GM23338 (cell line): ENCODE results near the gene CUEDC1. TPM values are rescaled to one million over a fixed set of nuclear protein-coding genes. Genes with fewer than 3 reads are reported as not detected.

Source experiments
- ATAC-seq: fragments of 200-7000 bp; cut with Tn5 transposase; 3 replicates; pipeline ENCODE4 v1.9.1; 2020
- DNase-seq: peaks from one replicate; pipeline ENCODE4 v3.0.0-alpha.2; 2015; ENCODE audit warnings: low spot score
- H2AFZ ChIP-seq: fragments of 200-600 bp; sonication (generic); 2 replicates; pipeline ENCODE4 v1.8.0; 2016; ENCODE audit warnings: antibody characterized with exemption, mild to moderate bottlenecking, moderate library complexity
- H3F3A ChIP-seq: fragments of 200-600 bp; sonication (generic); replicated peaks from 2 replicates; pipeline ENCODE4 v1.8.0; 2017; ENCODE audit warnings: antibody characterized with exemption, mixed run types, low read depth
- H3K27ac ChIP-seq: fragments of 200-600 bp; sonication (generic); 2 replicates; pipeline ENCODE4 v1.6.1; 2016; ENCODE audit warnings: low read depth
- H3K27me3 ChIP-seq: fragments of 200-600 bp; sonication (generic); 2 replicates; pipeline ENCODE4 v1.8.0; 2016; ENCODE audit warnings: mild to moderate bottlenecking, mixed run types, moderate library complexity; ENCODE audit not compliant: insufficient read depth
- H3K36me3 ChIP-seq: fragments of 200-600 bp; sonication (generic); 2 replicates; pipeline ENCODE4 v1.8.0; 2016; ENCODE audit warnings: mild to moderate bottlenecking; ENCODE audit not compliant: insufficient read depth
- H3K4me1 ChIP-seq: fragments of 200-600 bp; sonication (generic); 2 replicates; pipeline ENCODE4 v1.8.0; 2016; ENCODE audit warnings: mild to moderate bottlenecking, moderate library complexity; ENCODE audit not compliant: insufficient read depth
- H3K4me2 ChIP-seq: fragments of 200-600 bp; sonication (generic); 2 replicates; pipeline ENCODE4 v1.7.1; 2017; ENCODE audit warnings: mixed run types
- H3K4me3 ChIP-seq: fragments of 200-600 bp; sonication (generic); 2 replicates; pipeline ENCODE4 v1.6.1; 2016; ENCODE audit warnings: mixed run types
- H3K79me2 ChIP-seq: fragments of 200-600 bp; sonication (generic); replicated peaks from 2 replicates; pipeline ENCODE4 v1.8.0; 2017; ENCODE audit warnings: mild to moderate bottlenecking; ENCODE audit not compliant: insufficient read depth
- H3K9me2 ChIP-seq: fragments of 200-600 bp; sonication (generic); 2 replicates; pipeline ENCODE4 v1.8.0; 2017; ENCODE audit not compliant: insufficient read depth
- H4K20me1 ChIP-seq: fragments of 200-600 bp; sonication (generic); replicated peaks from 2 replicates; pipeline ENCODE4 v1.8.0; 2017; ENCODE audit warnings: mild to moderate bottlenecking; ENCODE audit not compliant: insufficient read depth
- H3K27ac Mint-ChIP-seq: 2 replicates; pipeline ENCODE4 v1.8.0; 2020; ENCODE audit warnings: inconsistent platforms, mild to moderate bottlenecking, moderate library complexity, mixed read lengths
- H3K27me3 Mint-ChIP-seq: 3 replicates; pipeline ENCODE4 v1.8.0; 2022; ENCODE audit warnings: low read depth, mild to moderate bottlenecking, moderate library complexity, mixed read lengths, inconsistent platforms; ENCODE audit not compliant: insufficient read depth, poor library complexity
- H3K36me3 Mint-ChIP-seq: 3 replicates; pipeline ENCODE4 v1.8.0; 2021; ENCODE audit warnings: low read depth, mild to moderate bottlenecking, inconsistent platforms, moderate library complexity, mixed read lengths
- H3K4me1 Mint-ChIP-seq: 3 replicates; pipeline ENCODE4 v1.8.0; 2020; ENCODE audit warnings: mild to moderate bottlenecking, inconsistent platforms, mixed read lengths
- H3K4me3 Mint-ChIP-seq: 3 replicates; pipeline ENCODE4 v1.8.0; 2021; ENCODE audit warnings: moderate library complexity, mild to moderate bottlenecking, inconsistent platforms, mixed read lengths
- H3K9me3 Mint-ChIP-seq: 3 replicates; pipeline ENCODE4 v1.8.0; 2020; ENCODE audit warnings: moderate library complexity, mild to moderate bottlenecking, inconsistent platforms, mixed read lengths
- CREB1 ChIP-seq: fragments of 250-450 bp; sonication (Bioruptor Pico); IDR thresholded peaks from 2 replicates; pipeline ENCODE4 v1.5.0; 2020; ENCODE audit warnings: low read depth, mild to moderate bottlenecking, moderate library complexity
- ETS1 ChIP-seq: IDR thresholded peaks from 2 replicates; pipeline ENCODE4 v1.6.1; 2016; ENCODE audit warnings: antibody characterized with exemption
- EZH2phosphoT487 ChIP-seq: fragments of 200-600 bp; sonication (generic); IDR thresholded peaks from one replicate; pipeline ENCODE4 v1.8.1; 2018; ENCODE audit warnings: antibody characterized with exemption; ENCODE audit not compliant: unreplicated experiment
- POLR2AphosphoS5 ChIP-seq: IDR thresholded peaks from 2 replicates; pipeline ENCODE4 v1.6.1; 2016; ENCODE audit warnings: antibody characterized with exemption, low read depth
- STAT1 ChIP-seq: IDR thresholded peaks from one replicate; pipeline ENCODE4 v1.6.1; 2016; ENCODE audit warnings: antibody characterized with exemption; ENCODE audit not compliant: unreplicated experiment
- ZNF114 ChIP-seq: fragments of 250-450 bp; sonication (Bioruptor Pico); IDR thresholded peaks from 2 replicates; pipeline ENCODE4 v1.5.0; 2020; ENCODE audit warnings: mild to moderate bottlenecking, moderate library complexity
- ZNF331 ChIP-seq: fragments of 250-450 bp; sonication (Bioruptor Pico); IDR thresholded peaks from 2 replicates; pipeline ENCODE4 v1.5.0; 2020; ENCODE audit warnings: low read depth, mild to moderate bottlenecking, moderate library complexity
- polyA plus RNA-seq: library from polyadenylated mRNA; unstranded; fragments of >200 nt; fragmentation: Nextera tagmentation; extraction: Ambion mirVana; gene quantifications from 2 replicates; pipeline ENCODE4 v1.2.1, GENCODE V29; 2016
- total RNA-seq: library from RNA; depleted of rRNA; stranded (reverse); fragments of >200 nt; shearing (Covaris generic); gene quantifications from 2 replicates; pipeline ENCODE4 v1.2.3, GENCODE V29; 2014
- TF ChIP-seq, protein P1 (sequence below): IDR thresholded peaks from one replicate; pipeline ENCODE4 v1.6.1; 2018; ENCODE audit warnings: antibody characterized with exemption; ENCODE audit not compliant: unreplicated experiment

Gene CUEDC1
- total and polyA plus RNA-seq, 2 experiments from 2014 or later: 3.0 to 7.7 TPM

- peaks cover 34% of the 10 kb centered on the region for H3K4me1 Mint-ChIP-seq
- Histone ChIP-seq H4K20me1 (no peaks in the 10 kb centered on the region), H3K27ac (peak overlapping the region; percentile 19; the same call in 1 of the 2 replicates), H3K9me2 (0 out of 2 replicates have a peak, but pooled peaks cover 3% of the 10 kb centered on the region), H3K4me2 (no peak overlapping the region), H3K27me3 (no peaks in the 10 kb centered on the region), H3F3A (no peaks in the 10 kb centered on the region), H2AFZ (no peak overlapping the region), H3K79me2 (no peaks in the 10 kb centered on the region), H3K4me3 (no peak overlapping the region), H3K4me1 (peaks cover 23% of the 10 kb centered on the region), H3K36me3 (no peaks in the 10 kb centered on the region)
- TF ChIP-seq ZNF331 (CRISPR knock-in tag): no peak
- TF ChIP-seq EZH2phosphoT487: no peak
- no peak for TF ChIP-seq POLR2AphosphoS5
- TF ChIP-seq CREB1 (CRISPR knock-in tag): no peak
- TF ChIP-seq ETS1: no peak
- TF ChIP-seq STAT1: no peak
- TF ChIP-seq, protein P1, sequence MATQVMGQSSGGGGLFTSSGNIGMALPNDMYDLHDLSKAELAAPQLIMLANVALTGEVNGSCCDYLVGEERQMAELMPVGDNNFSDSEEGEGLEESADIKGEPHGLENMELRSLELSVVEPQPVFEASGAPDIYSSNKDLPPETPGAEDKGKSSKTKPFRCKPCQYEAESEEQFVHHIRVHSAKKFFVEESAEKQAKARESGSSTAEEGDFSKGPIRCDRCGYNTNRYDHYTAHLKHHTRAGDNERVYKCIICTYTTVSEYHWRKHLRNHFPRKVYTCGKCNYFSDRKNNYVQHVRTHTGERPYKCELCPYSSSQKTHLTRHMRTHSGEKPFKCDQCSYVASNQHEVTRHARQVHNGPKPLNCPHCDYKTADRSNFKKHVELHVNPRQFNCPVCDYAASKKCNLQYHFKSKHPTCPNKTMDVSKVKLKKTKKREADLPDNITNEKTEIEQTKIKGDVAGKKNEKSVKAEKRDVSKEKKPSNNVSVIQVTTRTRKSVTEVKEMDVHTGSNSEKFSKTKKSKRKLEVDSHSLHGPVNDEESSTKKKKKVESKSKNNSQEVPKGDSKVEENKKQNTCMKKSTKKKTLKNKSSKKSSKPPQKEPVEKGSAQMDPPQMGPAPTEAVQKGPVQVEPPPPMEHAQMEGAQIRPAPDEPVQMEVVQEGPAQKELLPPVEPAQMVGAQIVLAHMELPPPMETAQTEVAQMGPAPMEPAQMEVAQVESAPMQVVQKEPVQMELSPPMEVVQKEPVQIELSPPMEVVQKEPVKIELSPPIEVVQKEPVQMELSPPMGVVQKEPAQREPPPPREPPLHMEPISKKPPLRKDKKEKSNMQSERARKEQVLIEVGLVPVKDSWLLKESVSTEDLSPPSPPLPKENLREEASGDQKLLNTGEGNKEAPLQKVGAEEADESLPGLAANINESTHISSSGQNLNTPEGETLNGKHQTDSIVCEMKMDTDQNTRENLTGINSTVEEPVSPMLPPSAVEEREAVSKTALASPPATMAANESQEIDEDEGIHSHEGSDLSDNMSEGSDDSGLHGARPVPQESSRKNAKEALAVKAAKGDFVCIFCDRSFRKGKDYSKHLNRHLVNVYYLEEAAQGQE: no peak
- H3K27ac Mint-ChIP-seq: no peak overlapping the region
- H3K27me3 Mint-ChIP-seq: peaks cover 11% of the 10 kb centered on the region
- no peaks in the 10 kb centered on the region for H3K36me3 Mint-ChIP-seq
- no peak for DNase-seq
- ATAC-seq: no peak
- H3K9me3 Mint-ChIP-seq: no peaks in the 10 kb centered on the region
- H3K4me3 Mint-ChIP-seq: no peak overlapping the region
Measured at GRCh38 chr17:57894848-57895247, 60.4 kb downstream of the CUEDC1 start.

DNA sequence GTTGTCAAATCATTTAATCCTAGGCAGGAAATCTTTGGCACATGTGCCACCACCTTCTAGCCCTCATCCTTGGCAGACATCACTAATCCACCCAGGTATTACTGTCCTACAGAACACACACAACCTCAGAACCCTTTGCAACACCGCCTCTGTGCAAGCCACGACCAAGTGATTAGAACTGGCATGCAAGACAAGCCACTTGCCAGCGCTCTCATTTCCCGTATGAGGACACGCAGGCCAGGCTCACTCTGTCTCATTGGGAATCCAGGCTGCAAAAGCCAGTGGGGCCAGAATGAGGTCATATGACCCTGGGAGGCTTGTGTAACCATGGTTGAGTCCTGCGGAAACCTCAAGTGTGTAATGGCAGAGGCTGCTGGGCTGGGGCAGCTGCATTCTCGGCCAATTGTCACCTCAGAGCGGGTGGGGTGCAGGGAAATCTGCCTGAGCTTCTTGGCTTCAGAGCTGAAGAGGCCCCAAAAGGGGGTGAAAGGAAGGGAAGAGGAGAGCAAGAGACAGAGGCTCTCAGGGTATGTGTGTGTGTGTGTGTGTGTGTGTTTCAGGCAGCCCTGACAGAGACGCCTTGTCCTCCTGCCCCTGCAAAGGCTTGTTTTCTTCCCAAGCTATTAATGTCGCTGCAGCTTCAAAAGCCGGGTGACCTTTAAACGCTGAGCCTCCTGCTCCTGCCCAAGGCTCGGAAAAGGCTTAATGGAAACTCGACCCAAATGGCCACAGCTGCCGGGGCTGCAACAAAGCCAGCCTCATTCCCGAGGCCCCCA, 62.2 kb downstream of the CUEDC1 start:
- Histone ChIP-seq H3K27me3 (no peaks in the 10 kb centered on the region), H3F3A (no peaks in the 10 kb centered on the region), H4K20me1 (no peaks in the 10 kb centered on the region), H3K79me2 (no peaks in the 10 kb centered on the region), H3K4me3 (0 out of 2 replicates have a peak overlapping the region, but pooled peaks have one; percentile 4), H2AFZ (peak overlapping the region; percentile 83; the same call in 1 of the 2 replicates), H3K9me2 (0 out of 2 replicates have a peak, but pooled peaks cover 3% of the 10 kb centered on the region), H3K27ac (peak overlapping the region; percentile 87), H3K4me1 (peaks cover 13% of the 10 kb centered on the region), H3K36me3 (no peaks in the 10 kb centered on the region), H3K4me2 (peak overlapping the region; percentile 60)
- Mint-ChIP-seq H3K27me3 (peaks cover 8% of the 10 kb centered on the region), H3K4me3 (peak overlapping the region; percentile 39; the same call in 1 of the 3 replicates), H3K27ac (peak overlapping the region; percentile 92), H3K4me1 (peaks cover 16% of the 10 kb centered on the region), H3K36me3 (no peaks in the 10 kb centered on the region), H3K9me3 (no peaks in the 10 kb centered on the region)
- TF ChIP-seq EZH2phosphoT487: no peak
- 0 out of 2 replicates have a peak, but pooled peaks have one; percentile 11 for TF ChIP-seq ZNF114 (CRISPR knock-in tag)
- ATAC-seq (peak; percentile 42), DNase-seq (peak; percentile 58)
